Keratinocyte (primary cell): Measurements from ENCODE around the gene CGNL1. TPM values are rescaled to one million over a fixed set of nuclear protein-coding genes. Genes with fewer than 3 reads are reported as not detected.

ENCODE experiments used
- DNase-seq: peaks from one replicate; pipeline ENCODE4 v3.0.0-alpha.2; 2011; ENCODE audit warnings: low read depth, missing footprints, low spot score
- FAIRE-seq: peaks from 2 replicates; lab custom pipeline; 2011; peaks lifted over from hg19 to GRCh38; lab: Jason Lieb, UNC
- H2AFZ ChIP-seq: 2 replicates; pipeline ENCODE4 v1.6.0; 2012; ENCODE audit warnings: low read length, control low read depth, inconsistent platforms; ENCODE audit not compliant: control insufficient read depth
- H3K27ac ChIP-seq: 2 replicates; pipeline ENCODE4 v1.5.1; 2011; ENCODE audit warnings: low read length; ENCODE audit not compliant: control insufficient read depth, insufficient read depth
- H3K27me3 ChIP-seq: 3 replicates; pipeline ENCODE4 v1.6.0; 2011; ENCODE audit warnings: low read length; ENCODE audit not compliant: control insufficient read depth, insufficient read depth; ENCODE audit errors: extremely low read depth
- H3K36me3 ChIP-seq, 2 experiments: 2 replicates in 1 of 2; 3 replicates in 1 of 2; pipeline ENCODE4 v1.5.1; 2011; ENCODE audit warnings: low read length in 2 of 2, mild to moderate bottlenecking in 1 of 2; ENCODE audit not compliant: control insufficient read depth in 2 of 2, insufficient read depth in 2 of 2; ENCODE audit errors: extremely low read depth in 1 of 2
- H3K4me1 ChIP-seq: 3 replicates; pipeline ENCODE4 v1.5.1; 2011; ENCODE audit warnings: low read length; ENCODE audit not compliant: control insufficient read depth, insufficient read depth; ENCODE audit errors: extremely low read depth
- H3K4me2 ChIP-seq: 3 replicates; pipeline ENCODE4 v1.6.0; 2011; ENCODE audit warnings: low read depth, low read length; ENCODE audit not compliant: control insufficient read depth, insufficient read depth; ENCODE audit errors: extremely low read depth
- H3K4me3 ChIP-seq, 3 experiments: fragments of 200-600 bp in 1 of 3; sonication (generic) in 1 of 3; 2 replicates in 2 of 3; 3 replicates in 1 of 3; pipeline ENCODE4 v1.5.1; 2011 to 2016; ENCODE audit warnings: low read length in 3 of 3, mild to moderate bottlenecking in 3 of 3, control low read depth in 2 of 3, inconsistent platforms in 1 of 3, low read depth in 1 of 3, mixed read lengths in 1 of 3, mixed run types in 1 of 3, moderate library complexity in 1 of 3; ENCODE audit not compliant: control insufficient read depth in 2 of 3, insufficient read depth in 2 of 3; ENCODE audit errors: extremely low read depth in 1 of 3
- H3K79me2 ChIP-seq: 2 replicates; pipeline ENCODE4 v1.6.0; 2012; ENCODE audit warnings: low read length; ENCODE audit not compliant: control insufficient read depth, insufficient read depth
- H3K9ac ChIP-seq: 3 replicates; pipeline ENCODE4 v1.6.0; 2011; ENCODE audit warnings: low read length; ENCODE audit not compliant: control insufficient read depth, insufficient read depth; ENCODE audit errors: extremely low read depth
- H3K9me1 ChIP-seq: 3 replicates; pipeline ENCODE4 v1.6.0; 2011; ENCODE audit warnings: low read length; ENCODE audit not compliant: control insufficient read depth, insufficient read depth; ENCODE audit errors: extremely low read depth
- H3K9me3 ChIP-seq: 2 replicates; pipeline ENCODE4 v1.5.1; 2012; ENCODE audit warnings: low read depth, low read length; ENCODE audit not compliant: control insufficient read depth
- H4K20me1 ChIP-seq: 3 replicates; pipeline ENCODE4 v1.6.0; 2011; ENCODE audit warnings: low read length; ENCODE audit not compliant: control insufficient read depth, insufficient read depth; ENCODE audit errors: extremely low read depth
- EZH2 ChIP-seq: IDR thresholded peaks from one replicate; pipeline ENCODE4 v1.6.1; 2012; ENCODE audit warnings: inconsistent platforms, mild to moderate bottlenecking, low read length, moderate library complexity
- dilution Hi-C: fragments of 300-500 bp; cut with MboI; formaldehyde crosslinking; loops from one replicate; pipeline ENCODE4 v1.7.0; 2020; ENCODE audit warnings: low sequenced_read_pairs; ENCODE audit not compliant: extremely low pct_ligation_motif_present
- polyA plus RNA-seq, 5 experiments: library from polyadenylated mRNA; depleted of rRNA in 3 of 5; stranded (reverse) in 3 of 5; stranded (forward) in 1 of 5; unstranded in 1 of 5; fragments of >200 nt; gene quantifications; 1 replicate in 1 of 5; 2 replicates in 3 of 5; 3 replicates in 1 of 5; pipeline versions ENCODE4 v1.2.1 to v1.2.3, GENCODE V29; 2011 to 2012; ENCODE audit warnings: missing spikeins in 2 of 5, low read depth in 1 of 5, low replicate concordance in 1 of 5
- TF ChIP-seq, protein P1 (sequence below), 3 experiments: IDR thresholded peaks in 1 of 3; conservative IDR thresholded peaks in 1 of 3; optimal IDR thresholded peaks in 1 of 3; 2 replicates in 2 of 3; 3 replicates in 1 of 3; pipeline versions ENCODE3 to v1.5.1; 2011; ENCODE audit warnings: low read length in 3 of 3, mild to moderate bottlenecking in 3 of 3, moderate library complexity in 2 of 3, control low read depth in 1 of 3, inconsistent platforms in 1 of 3; ENCODE audit not compliant: insufficient read depth in 2 of 3; ENCODE audit errors: extremely low read depth in 1 of 3

Gene CGNL1
- polyA plus RNA-seq, 1 donor (not counting 4 experiments of a cell fraction or from before 2014, with no cell fraction given): 0.05 TPM

DNA sequence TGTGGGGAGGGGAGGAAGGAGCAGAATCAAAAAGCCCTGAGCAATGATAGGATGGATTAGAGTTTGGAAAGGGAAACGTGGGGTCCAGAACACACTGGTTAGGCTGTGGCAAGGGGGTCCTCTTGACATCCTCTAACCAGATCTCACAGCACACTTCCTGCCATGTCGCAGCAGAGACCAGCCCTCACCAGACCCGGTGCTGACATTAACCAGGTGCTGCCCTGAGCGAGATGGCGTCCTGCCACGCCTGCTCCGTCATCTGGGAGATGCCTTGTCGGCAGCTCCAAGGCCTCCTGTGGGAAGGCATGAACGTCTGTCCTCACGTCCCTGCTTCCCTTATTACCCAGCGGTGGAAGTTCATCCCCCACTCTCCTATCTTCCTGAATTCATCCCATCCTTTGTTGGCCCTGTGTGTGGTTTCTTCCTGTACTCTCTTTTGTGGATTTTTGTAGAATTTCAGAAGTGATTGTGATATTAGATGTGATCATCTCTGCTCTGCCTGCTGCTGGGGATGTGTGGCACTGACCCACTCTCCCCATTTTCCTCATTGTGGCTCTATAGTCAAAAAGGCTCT is 186.0 kb downstream of the CGNL1 start:
- Histone ChIP-seq H3K36me3 (no peaks in the 10 kb centered on the region), H3K9me1 (no peaks in the 10 kb centered on the region), H3K27ac (peak overlapping the region; percentile 27), H3K27me3 (no peaks in the 10 kb centered on the region), H3K4me3 (no peak overlapping the region), H4K20me1 (no peaks in the 10 kb centered on the region), H3K9me3 (no peaks in the 10 kb centered on the region), H3K4me1 (peaks cover 20% of the 10 kb centered on the region), H3K4me2 (no peak overlapping the region), H3K9ac (no peak overlapping the region), H3K79me2 (no peaks in the 10 kb centered on the region), H2AFZ (peak overlapping the region; percentile 78)
- dilution Hi-C loops: no loop called here
- TF ChIP-seq, protein P1, sequence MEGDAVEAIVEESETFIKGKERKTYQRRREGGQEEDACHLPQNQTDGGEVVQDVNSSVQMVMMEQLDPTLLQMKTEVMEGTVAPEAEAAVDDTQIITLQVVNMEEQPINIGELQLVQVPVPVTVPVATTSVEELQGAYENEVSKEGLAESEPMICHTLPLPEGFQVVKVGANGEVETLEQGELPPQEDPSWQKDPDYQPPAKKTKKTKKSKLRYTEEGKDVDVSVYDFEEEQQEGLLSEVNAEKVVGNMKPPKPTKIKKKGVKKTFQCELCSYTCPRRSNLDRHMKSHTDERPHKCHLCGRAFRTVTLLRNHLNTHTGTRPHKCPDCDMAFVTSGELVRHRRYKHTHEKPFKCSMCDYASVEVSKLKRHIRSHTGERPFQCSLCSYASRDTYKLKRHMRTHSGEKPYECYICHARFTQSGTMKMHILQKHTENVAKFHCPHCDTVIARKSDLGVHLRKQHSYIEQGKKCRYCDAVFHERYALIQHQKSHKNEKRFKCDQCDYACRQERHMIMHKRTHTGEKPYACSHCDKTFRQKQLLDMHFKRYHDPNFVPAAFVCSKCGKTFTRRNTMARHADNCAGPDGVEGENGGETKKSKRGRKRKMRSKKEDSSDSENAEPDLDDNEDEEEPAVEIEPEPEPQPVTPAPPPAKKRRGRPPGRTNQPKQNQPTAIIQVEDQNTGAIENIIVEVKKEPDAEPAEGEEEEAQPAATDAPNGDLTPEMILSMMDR (optimal IDR thresholded peaks at IDR 0.05 in 1 of 3, IDR thresholded peaks at IDR 0.05 in 1 of 3, conservative IDR thresholded peaks at IDR 0.05 in 1 of 3; ENCODE audit: extremely low read depth in 1 of 3, insufficient read depth in 2 of 3, low read length in 3 of 3): no peak
- no peak for TF ChIP-seq EZH2
- DNase-seq: no peak
- FAIRE-seq: peak; percentile 44

DNA sequence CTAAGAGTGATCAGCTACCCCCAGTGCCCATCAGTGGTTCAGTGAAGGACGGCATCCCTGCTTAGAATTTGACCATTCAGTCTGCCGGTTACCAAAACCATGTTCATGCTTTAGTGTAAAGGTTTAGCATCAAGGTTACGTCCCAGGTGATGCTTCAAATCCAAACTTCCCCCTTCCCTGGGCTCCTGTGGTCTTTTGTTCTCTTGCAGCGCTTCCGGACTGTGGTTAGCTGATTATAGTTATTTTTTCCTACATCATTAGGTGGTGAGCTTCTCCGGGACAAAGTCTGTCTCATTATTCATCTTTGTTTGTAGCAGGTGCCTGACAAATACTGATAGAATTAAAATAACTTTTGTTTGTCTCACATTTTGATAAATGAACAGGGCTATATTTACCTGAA is 187.1 kb downstream of the CGNL1 start:
- Histone ChIP-seq H3K4me1 (peaks cover 20% of the 10 kb centered on the region), H3K4me3 (no peak overlapping the region), H3K27me3 (no peaks in the 10 kb centered on the region), H3K9ac (no peak overlapping the region), H3K27ac (no peak overlapping the region), H3K9me1 (no peaks in the 10 kb centered on the region), H3K79me2 (no peaks in the 10 kb centered on the region), H4K20me1 (no peaks in the 10 kb centered on the region), H3K9me3 (no peaks in the 10 kb centered on the region), H3K4me2 (no peak overlapping the region), H2AFZ (no peak overlapping the region), H3K36me3 (no peaks in the 10 kb centered on the region)
- FAIRE-seq (no peak), DNase-seq (no peak)
- dilution Hi-C loops: no loop called here
- no peak for TF ChIP-seq EZH2
- TF ChIP-seq, protein P1 (optimal IDR thresholded peaks at IDR 0.05 in 1 of 3, IDR thresholded peaks at IDR 0.05 in 1 of 3, conservative IDR thresholded peaks at IDR 0.05 in 1 of 3; ENCODE audit: extremely low read depth in 1 of 3, insufficient read depth in 2 of 3, low read length in 3 of 3): no peak
